Measurements from ENCODE around the gene FUCA1.
"Not testable (repeated sequence)": the region's sequence is repeated elsewhere in the genome, so short reads cannot be mapped to it uniquely, and the experiment has no call there.

Gene FUCA1

DNA sequence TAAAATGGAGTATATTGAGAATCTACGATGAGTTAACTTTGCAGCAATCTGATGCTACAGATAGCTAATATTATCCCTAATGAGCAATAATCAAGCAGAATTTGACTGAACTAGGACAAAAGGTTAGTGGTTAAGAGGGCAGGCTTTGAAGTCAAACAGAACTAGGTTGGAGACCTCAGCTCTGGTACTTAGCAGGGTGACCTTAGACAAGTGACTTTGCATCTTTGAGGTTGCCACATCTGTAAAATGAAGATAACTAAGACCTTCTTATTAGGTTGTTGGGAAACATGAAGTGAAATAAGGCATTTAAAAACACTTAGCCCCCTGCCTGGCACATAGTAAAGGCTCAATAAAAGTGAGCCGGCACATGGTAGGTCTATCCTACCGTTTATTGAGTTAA is 4.3 kb upstream of the FUCA1 start:
- TF ChIP-seq POLR2A (IDR thresholded peaks at IDR 0.05; ENCODE audit: low read length) (no peak), GATA1 (IDR thresholded peaks at IDR 0.05; ENCODE audit: low read depth, low read length) (no peak)
- peak; percentile 76 to 89 for DNase-seq

DNA sequence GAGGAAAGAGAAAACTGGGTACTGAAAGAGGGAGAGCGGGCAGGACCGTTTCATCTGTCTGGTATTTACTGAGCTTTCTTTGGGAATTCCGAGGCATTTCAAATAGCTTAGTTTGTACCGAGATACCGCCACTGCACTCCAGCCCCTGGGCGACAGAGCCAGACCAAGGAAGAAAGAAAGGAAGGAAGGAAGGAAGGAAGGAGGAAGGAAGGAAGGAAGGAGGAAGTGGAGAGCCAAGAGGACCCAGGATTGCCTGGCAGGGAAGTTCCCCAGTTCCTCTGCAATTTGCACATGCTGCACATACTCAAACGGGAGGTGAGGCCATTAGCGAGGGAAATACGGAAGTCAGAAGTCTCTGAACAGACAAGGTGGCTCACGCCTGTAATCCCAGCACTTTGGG is 961 bp upstream of the FUCA1 start:
- DNase-seq: no peak
- TF ChIP-seq POLR2A (IDR thresholded peaks at IDR 0.05; ENCODE audit: low read length) (no peak), GATA1 (IDR thresholded peaks at IDR 0.05; ENCODE audit: low read depth, low read length) (no peak)

DNA sequence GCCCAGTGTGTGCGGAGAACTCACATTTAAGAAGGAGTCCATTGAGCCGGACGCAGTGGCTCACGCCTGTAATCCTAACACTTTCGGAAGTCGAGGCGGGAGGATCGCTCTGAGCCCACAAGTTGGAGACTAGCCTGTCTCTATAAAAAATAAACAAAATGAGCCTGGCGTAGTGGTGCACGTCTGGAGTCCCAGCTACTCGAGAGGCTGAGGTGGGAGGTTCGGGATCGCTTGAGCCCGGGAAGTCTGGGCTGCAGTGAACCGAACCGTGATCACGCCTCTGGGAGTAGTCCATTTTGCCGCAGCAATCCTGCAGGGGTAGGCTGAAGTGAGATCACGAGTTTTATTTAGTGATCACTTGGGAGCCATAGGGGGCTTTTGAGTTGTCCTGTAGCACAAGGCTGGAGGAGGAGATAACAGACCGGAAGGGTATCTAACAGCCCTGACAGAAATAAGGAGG is 497 bp upstream of the FUCA1 start:
- peak; percentile 60 to 69 for DNase-seq
- TF ChIP-seq POLR2A (IDR thresholded peaks at IDR 0.05; ENCODE audit: low read length) (peak; percentile 14), GATA1 (IDR thresholded peaks at IDR 0.05; ENCODE audit: low read depth, low read length) (no peak)

DNA sequence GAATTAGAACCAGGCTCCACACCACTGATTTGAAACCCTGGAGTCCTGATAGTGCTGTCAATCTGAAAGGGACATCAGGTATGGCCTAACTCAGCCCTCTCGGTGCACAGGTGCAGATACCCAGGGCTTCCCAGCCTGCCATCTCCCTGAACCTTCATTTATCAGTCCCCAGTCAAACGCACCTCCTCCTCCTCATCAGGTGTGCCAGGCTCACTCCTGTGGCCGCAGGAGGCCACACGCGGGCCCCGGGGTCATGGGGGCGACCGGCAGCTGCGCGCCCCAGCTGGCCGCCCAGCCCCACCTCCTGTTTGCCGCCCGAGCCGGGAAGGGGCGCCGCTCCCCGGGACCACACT is 572 bp downstream of the FUCA1 start:
- no peak for DNase-seq
- TF ChIP-seq GATA1 (IDR thresholded peaks at IDR 0.05; ENCODE audit: low read depth, low read length) (no peak), POLR2A (IDR thresholded peaks at IDR 0.05; ENCODE audit: low read length) (no peak)

DNA sequence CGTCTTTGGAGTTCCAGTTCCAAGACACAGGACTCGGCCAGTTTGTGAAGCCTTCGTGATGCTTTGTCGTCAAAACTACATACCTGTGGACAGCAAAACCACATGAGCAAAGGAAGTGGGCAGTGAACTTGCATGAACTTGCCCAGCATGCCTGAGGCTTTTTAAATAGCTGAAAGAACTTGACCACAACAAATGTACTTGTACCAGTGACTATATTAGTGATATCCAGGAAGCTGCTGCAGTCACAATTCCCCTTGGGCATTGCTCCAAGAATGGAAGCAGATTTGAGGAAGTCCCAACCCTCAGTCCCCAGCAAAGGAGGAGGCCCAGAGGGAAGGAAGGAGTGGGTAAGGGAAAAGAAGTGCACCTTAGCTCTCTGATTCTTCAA is 2.6 kb downstream of the FUCA1 start:
- DNase-seq: no peak
- TF ChIP-seq GATA1 (IDR thresholded peaks at IDR 0.05; ENCODE audit: low read depth, low read length) (no peak), POLR2A (IDR thresholded peaks at IDR 0.05; ENCODE audit: low read length) (no peak)

DNA sequence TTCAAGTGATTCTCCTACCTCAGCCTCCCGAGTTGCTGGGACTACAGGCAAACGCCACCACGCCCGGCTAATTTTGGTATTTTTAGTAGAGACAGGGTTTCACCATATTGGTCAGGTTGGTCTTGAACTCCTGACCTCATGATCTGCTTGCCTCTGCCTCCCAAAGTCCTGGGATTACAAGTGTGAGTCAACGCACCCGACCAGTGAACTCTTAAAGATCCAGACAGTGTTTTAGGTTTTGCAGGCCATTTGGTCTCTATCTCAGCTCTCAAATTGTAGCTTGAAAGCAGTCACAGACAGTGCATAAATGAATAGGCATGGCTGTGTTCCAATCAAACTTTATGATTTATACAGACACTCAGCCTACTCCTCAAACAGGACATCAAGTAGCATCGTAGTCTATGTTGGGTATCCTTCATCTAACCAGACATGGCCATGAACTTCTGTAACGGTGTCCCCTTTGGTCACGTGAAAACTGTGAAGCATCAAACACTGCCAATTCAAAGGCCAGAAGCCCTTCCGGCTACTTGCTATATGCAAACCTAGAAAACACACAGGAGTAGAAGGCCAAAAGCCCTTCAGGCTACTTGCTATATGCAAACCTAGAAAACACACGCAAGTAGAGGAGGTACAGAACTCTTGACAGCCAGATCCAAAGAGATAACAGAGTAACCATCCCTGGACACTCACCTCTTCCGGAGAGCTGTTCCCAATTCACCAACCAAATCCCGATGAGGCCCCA is 3.1 kb downstream of the FUCA1 start:
- no peak for DNase-seq
- TF ChIP-seq GATA1 (IDR thresholded peaks at IDR 0.05; ENCODE audit: low read depth, low read length) (no peak), POLR2A (IDR thresholded peaks at IDR 0.05; ENCODE audit: low read length) (no peak)

DNA sequence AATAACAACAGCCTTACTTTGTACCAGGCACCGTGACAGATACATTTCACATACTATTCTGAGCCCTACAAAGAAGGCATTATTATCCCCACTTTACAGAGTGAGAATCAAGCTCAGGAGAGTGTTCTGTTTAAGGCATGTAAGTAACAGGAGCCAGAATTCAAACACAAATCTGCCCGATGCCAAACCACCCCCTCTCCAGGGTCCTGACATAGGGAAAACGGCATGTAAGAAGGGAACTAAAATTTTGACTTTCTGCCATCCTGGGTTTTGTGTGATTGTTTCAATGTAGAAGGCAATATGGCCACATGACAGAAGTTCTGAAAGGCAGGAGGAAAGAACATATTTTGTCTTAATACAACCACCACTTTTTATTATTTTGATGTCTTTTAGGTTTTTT is 5.5 kb downstream of the FUCA1 start:
- DNase-seq: no peak
- TF ChIP-seq POLR2A (IDR thresholded peaks at IDR 0.05; ENCODE audit: low read length) (no peak), GATA1 (IDR thresholded peaks at IDR 0.05; ENCODE audit: low read depth, low read length) (no peak)

DNA sequence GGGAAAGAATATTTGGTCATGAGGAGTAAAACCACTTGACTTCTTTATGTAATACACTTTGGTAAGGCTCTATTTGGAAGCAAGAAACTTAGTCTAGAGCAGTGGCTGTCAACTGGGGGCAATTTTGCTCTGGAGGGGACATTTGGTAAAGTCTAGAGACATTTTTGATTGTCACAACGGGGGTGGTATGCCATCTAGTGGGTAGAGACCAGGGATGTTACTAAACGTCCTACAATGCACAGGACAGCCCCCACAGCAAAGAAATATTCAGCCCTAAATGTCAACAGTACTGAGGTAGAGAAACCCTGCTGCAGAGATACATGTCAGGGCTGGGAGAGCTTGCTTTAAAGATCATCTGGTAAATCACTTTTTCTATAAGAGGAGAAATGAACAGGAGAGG is 13.5 kb downstream of the FUCA1 start:
- no peak for TF ChIP-seq GATA1 (IDR thresholded peaks at IDR 0.05; ENCODE audit: low read depth, low read length)
- no peak for TF ChIP-seq POLR2A (IDR thresholded peaks at IDR 0.05; ENCODE audit: low read length)
- peak in 1 of 2 experiments; percentile 57 for DNase-seq

DNA sequence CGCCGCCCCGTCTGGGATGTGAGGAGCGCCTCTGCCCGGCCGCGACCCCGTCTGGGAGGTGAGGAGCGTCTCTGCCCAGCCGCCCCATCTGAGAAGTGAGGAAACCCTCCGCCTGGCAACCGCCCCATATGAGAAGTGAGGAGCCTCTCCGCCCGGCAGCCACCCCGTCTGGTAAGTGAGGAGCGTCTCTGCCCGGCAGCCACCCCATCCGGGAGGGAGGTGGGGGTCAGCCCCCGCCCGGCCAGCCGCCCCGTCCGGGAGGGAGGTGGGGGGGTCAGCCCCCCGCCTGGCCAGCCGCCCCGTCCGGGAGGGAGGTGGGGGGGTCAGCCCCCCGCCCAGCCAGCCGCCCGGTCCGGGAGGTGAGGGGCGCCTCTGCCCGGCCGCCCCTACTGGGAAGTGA is 15.0 kb downstream of the FUCA1 start:
- not testable (repeated sequence) for DNase-seq

DNA sequence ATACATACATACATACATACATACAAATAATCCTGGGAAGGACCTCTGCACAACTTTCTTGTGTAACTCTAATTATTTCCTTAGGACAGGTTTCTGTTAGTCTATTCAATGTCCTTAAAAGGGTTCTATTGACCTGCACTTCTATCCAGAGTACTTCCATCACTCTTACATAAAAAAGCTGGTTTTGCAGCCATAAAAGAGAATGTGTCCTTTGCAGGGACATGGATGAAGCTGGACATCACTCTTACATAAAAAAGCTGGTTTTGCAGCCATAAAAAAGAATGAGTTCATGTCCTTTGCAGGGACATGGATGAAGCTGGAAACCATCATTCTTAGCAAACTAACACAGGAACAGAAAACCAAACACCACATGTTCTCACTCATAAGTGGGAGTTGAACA is 16.7 kb downstream of the FUCA1 start:
- DNase-seq: not testable (repeated sequence)

DNA sequence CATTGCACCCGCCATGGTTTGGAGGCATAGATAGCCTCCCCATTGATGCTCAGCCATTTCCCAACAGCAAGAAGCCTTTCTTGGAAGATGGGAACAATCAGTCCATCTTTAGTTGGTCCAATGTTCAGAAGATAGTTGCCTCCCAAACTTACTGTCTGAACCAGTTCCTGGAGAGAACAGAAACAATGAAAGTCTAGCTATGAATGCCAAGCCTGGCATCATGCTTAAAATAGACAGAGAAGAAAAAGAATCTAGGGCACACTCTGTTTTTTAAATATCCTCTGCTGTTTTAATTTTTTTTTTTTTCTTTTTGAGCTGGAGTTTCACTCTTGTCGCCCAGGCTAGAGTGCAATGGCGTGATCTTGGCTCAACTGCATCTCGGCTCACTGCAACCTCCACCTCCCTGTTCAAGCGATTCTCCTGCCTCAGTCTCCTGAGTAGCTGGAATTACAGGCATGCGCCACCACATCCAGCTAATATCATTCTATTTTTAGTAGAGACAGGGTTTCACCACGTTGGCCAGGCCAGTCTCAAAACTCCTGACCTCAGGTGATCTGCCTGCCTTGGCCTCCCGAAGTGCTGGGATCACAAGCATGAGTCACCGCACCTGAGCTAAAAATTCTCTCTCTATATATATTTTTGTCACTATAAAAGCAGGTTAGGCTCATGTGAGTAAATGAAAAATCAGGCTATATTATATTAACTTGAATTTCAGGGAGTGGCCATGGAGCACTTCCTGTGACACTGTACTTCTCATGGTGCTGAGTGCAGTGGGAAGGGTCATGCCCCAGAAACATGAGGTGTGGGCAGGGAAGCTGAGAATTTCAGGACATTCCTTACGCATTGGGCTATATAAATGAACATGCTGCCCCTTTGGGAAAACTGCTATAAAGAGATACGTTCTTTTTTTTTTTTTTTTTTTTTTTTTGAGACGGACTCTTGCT is 19.1 kb downstream of the FUCA1 start:
- TF ChIP-seq POLR2A (IDR thresholded peaks at IDR 0.05; ENCODE audit: low read length) (no peak), GATA1 (IDR thresholded peaks at IDR 0.05; ENCODE audit: low read depth, low read length) (no peak)
- no peak for DNase-seq

DNA sequence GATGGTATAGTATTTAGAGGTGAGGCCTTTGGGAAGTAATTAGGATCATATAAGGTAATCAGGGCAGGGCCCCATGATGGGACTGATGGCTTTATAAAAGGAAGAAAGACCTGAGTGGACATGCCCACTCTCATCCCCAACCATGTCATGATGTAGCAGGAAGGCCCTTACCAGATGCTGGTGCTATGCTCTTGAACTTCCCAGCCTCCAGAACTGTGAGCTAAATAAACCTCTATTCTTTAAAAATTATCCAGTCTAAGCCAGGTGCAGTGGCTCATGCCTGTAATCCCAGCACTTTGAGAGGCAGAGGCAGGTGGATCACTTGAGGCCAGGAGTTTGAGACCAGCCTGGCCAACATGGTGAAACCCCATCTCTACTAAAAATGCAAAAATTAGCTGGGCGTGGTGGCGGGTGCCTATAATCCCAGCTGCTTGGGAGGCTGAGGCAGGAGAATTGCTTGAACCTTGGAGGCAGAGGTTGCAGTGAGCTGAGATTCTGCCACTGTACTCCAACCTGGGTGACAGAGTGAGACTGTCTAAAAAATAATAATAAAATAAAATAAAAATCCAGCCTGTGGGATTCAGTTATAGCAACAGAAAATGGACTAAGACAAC is 20.5 kb downstream of the FUCA1 start:
- DNase-seq: not testable (repeated sequence)

DNA sequence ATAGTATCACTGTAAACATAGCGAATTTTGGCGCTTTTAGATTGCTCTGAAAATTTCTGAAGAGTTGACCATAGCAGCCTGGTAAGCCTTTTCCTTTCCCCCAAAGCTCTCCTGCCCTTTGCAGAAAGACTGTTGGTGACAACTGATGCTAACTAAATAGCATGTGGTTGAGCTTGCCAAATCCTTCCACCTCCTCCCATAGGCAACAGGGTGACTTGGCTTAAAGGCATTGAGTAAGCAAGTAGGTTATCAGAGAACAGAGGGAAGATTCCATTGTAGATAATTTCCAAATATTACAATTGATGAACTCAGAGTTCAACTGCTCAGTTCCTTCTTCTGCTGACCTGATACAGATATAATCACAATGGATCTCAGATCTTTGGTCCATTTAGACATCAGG is 22.9 kb downstream of the FUCA1 start:
- DNase-seq: peak in 1 of 2 experiments; percentile 39
- no peak for TF ChIP-seq GATA1 (IDR thresholded peaks at IDR 0.05; ENCODE audit: low read depth, low read length)
- no peak for TF ChIP-seq POLR2A (IDR thresholded peaks at IDR 0.05; ENCODE audit: low read length)

DNA sequence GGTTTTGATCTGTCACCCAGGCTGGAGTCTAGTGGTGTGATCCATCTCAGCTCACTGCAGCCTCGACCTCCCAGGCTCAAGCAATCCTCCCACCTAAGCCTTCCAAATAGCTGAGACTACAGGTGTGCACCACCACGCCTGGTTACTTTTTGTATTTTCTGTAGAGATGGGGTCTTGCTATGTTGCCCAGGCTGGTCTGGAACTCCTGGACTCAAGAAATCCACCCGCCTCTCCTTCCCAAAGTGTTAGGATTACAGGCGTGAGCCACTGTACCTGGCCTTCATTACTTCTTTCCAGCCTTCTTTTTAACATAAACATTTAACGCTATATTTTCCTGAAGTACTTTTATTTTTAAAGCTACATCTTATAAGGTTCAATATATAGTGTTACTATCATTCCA is 24.4 kb downstream of the FUCA1 start:
- DNase-seq: no peak
- no peak for TF ChIP-seq POLR2A (IDR thresholded peaks at IDR 0.05; ENCODE audit: low read length)
- no peak for TF ChIP-seq GATA1 (IDR thresholded peaks at IDR 0.05; ENCODE audit: low read depth, low read length)

Measured in erythroblast (primary cell).